HepG2 (cell line): ENCODE results near the gene CSKMT. TPM values are rescaled to one million over a fixed set of nuclear protein-coding genes. Genes with fewer than 3 reads are reported as not detected.

Source experiments
- ADNP ChIP-seq: sonication (generic); formaldehyde crosslinking; IDR thresholded peaks from 2 replicates; pipeline ENCODE4 v1.4.0; 2020; ENCODE audit warnings: missing genetic modification reagents
- EHMT2 ChIP-seq: fragments of 200-600 bp; sonication (generic); IDR thresholded peaks from 2 replicates; pipeline ENCODE4 v1.7.0; 2017; ENCODE audit warnings: antibody characterized with exemption, low read depth, low read length, borderline replicate concordance
- KMT2B ChIP-seq: IDR thresholded peaks from 2 replicates; pipeline ENCODE4 v1.6.1; 2016; ENCODE audit warnings: missing genetic modification reagents, missing compliant biosample characterization
- NBN ChIP-seq: fragments of 450-650 bp; conservative IDR thresholded peaks from 2 replicates; pipeline ENCODE4 v1.6.1; 2017
- NR2C2 ChIP-seq: sonication (generic); formaldehyde crosslinking; IDR thresholded peaks from 2 replicates; pipeline ENCODE4 v1.4.0; 2020; ENCODE audit warnings: missing genetic modification reagents, mild to moderate bottlenecking, moderate library complexity, borderline replicate concordance
- NR3C1 ChIP-seq: sonication (generic); formaldehyde crosslinking; IDR thresholded peaks from 2 replicates; pipeline ENCODE4 v1.4.0; 2020; ENCODE audit warnings: missing genetic modification reagents
- TAF15 ChIP-seq: fragments of 200-400 bp; formaldehyde crosslinking; IDR thresholded peaks from one replicate; pipeline ENCODE4 v1.6.1; 2018; ENCODE audit warnings: mild to moderate bottlenecking, low read depth, low read length; ENCODE audit not compliant: poor library complexity, severe bottlenecking
- ZBTB38 ChIP-seq: sonication (generic); formaldehyde crosslinking; IDR thresholded peaks from 2 replicates; pipeline ENCODE4 v1.5.1; 2020; ENCODE audit warnings: mild to moderate bottlenecking, missing genetic modification reagents
- ZNF337 ChIP-seq: sonication (generic); formaldehyde crosslinking; IDR thresholded peaks from 2 replicates; pipeline ENCODE4 v1.5.1; 2020; ENCODE audit warnings: missing genetic modification reagents, low read depth, mild to moderate bottlenecking, borderline replicate concordance
- ZNF598 ChIP-seq: sonication (generic); formaldehyde crosslinking; IDR thresholded peaks from 2 replicates; pipeline ENCODE4 v1.5.1; 2020; ENCODE audit warnings: mild to moderate bottlenecking, missing genetic modification reagents, borderline replicate concordance
- ZNF607 ChIP-seq: sonication (generic); formaldehyde crosslinking; IDR thresholded peaks from 2 replicates; pipeline ENCODE4 v1.5.1; 2020; ENCODE audit warnings: missing genetic modification reagents, mild to moderate bottlenecking, borderline replicate concordance
- ZNF816 ChIP-seq: sonication (generic); formaldehyde crosslinking; IDR thresholded peaks from 2 replicates; pipeline ENCODE4 v1.8.0; 2022; ENCODE audit warnings: missing genetic modification reagents, mild to moderate bottlenecking, borderline replicate concordance
- polyA plus RNA-seq, 8 experiments: library from polyadenylated mRNA; depleted of rRNA in 3 of 8; stranded (reverse) in 7 of 8; unstranded in 1 of 8; fragments of >200 nt; fragmentation: Illumina TruSeq in 4 of 8; extraction: Trizol in 4 of 8; gene quantifications; 2 replicates each; pipeline versions ENCODE4 v1.2.1 to v1.2.3, GENCODE V29; 2011 to 2016; ENCODE audit warnings: low read depth in 4 of 8, missing spikeins in 1 of 8, mixed read lengths in 1 of 8; ENCODE audit not compliant: insufficient read depth in 1 of 8
- total RNA-seq, 5 experiments: library from RNA; depleted of rRNA; stranded (reverse); fragments of >200 nt; fragmentation: Illumina TruSeq; extraction: Trizol; gene quantifications; 2 replicates each; pipeline ENCODE4 v1.2.3, GENCODE V29; 2016; ENCODE audit warnings: low read depth in 1 of 5
- TF ChIP-seq, protein P1 (sequence below): IDR thresholded peaks from 2 replicates; pipeline ENCODE4 v1.6.1; 2018; ENCODE audit warnings: missing genetic modification reagents, mild to moderate bottlenecking, missing compliant biosample characterization
- TF ChIP-seq, protein P2 (sequence below): sonication (generic); formaldehyde crosslinking; IDR thresholded peaks from 2 replicates; pipeline ENCODE4 v1.4.0; 2020; ENCODE audit warnings: mild to moderate bottlenecking, missing genetic modification reagents
- TF ChIP-seq, protein P3 (sequence below): sonication (generic); formaldehyde crosslinking; IDR thresholded peaks from 2 replicates; pipeline ENCODE4 v1.4.0; 2020; ENCODE audit warnings: missing genetic modification reagents, mild to moderate bottlenecking, borderline replicate concordance
- TF ChIP-seq, protein P4 (sequence below): sonication (generic); formaldehyde crosslinking; IDR thresholded peaks from 2 replicates; pipeline ENCODE4 v1.5.0; 2020; ENCODE audit warnings: mild to moderate bottlenecking, missing genetic modification reagents, moderate library complexity
- TF ChIP-seq, protein P5 (sequence below): sonication (generic); formaldehyde crosslinking; IDR thresholded peaks from 2 replicates; pipeline ENCODE4 v1.4.0; 2020; ENCODE audit warnings: missing genetic modification reagents, borderline replicate concordance

Gene CSKMT
- total and polyA plus RNA-seq, 2 of the 13 experiments (the other 11 are each of a cell fraction or from before 2014, with no cell fraction given) = 7.6 to 31.8 TPM

DNA sequence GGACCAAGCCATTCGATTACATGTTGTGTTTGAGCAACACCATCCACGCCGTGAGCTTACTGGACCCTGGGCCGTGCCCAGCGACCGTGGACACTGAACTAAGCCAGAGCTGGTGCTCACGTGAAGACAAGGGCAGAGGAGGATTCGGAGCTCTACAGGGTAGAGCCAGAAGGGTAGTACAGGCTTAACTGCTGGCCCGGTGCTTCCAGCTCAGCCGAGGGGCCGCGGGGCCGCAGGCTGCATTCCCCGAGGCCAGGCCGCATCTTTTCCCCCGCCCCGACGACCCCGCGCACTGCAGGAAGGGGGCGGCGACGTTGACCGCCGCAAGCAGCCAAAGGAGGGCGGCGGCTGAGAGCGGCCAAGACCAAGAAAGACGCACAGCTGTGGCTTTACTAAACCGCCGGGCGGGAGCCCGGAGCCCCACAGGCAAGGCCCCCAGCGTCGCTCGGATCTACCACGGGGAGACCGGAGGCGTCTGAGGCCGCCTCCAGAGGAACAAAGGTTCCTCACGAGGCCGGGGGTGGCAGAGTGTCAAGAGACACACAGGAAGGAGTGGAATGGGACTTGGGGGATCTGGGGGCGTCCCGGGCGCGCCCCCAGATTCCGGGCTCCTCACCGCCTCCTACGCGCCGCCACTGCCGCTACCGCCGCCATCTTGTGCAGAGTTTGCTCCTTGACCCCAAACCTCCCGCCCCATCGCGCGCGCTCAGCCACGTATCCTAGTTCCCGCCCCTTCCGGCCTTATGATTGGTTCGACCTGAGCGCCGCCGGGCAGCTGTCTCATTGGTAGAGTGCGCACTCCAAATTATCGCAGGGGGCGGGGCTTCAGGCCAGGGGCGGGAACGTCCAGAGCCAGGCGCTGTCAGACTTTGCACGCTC lies 18.9 kb upstream of the CSKMT start, which contains the start of gene GANAB (continued):
- TF ChIP-seq, protein P1, sequence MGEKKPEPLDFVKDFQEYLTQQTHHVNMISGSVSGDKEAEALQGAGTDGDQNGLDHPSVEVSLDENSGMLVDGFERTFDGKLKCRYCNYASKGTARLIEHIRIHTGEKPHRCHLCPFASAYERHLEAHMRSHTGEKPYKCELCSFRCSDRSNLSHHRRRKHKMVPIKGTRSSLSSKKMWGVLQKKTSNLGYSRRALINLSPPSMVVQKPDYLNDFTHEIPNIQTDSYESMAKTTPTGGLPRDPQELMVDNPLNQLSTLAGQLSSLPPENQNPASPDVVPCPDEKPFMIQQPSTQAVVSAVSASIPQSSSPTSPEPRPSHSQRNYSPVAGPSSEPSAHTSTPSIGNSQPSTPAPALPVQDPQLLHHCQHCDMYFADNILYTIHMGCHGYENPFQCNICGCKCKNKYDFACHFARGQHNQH (CRISPR knock-in tag) = peak; percentile 78; the same call in 1 of the 2 replicates
- TF ChIP-seq NR3C1 = no peak
- TF ChIP-seq, protein P2, sequence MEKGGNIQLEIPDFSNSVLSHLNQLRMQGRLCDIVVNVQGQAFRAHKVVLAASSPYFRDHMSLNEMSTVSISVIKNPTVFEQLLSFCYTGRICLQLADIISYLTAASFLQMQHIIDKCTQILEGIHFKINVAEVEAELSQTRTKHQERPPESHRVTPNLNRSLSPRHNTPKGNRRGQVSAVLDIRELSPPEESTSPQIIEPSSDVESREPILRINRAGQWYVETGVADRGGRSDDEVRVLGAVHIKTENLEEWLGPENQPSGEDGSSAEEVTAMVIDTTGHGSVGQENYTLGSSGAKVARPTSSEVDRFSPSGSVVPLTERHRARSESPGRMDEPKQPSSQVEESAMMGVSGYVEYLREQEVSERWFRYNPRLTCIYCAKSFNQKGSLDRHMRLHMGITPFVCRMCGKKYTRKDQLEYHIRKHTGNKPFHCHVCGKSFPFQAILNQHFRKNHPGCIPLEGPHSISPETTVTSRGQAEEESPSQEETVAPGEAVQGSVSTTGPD (CRISPR knock-in tag) = no peak
- TF ChIP-seq ZNF816 (CRISPR knock-in tag) = 0 out of 2 replicates have a peak, but pooled peaks have one; percentile 72
- TF ChIP-seq, protein P3, sequence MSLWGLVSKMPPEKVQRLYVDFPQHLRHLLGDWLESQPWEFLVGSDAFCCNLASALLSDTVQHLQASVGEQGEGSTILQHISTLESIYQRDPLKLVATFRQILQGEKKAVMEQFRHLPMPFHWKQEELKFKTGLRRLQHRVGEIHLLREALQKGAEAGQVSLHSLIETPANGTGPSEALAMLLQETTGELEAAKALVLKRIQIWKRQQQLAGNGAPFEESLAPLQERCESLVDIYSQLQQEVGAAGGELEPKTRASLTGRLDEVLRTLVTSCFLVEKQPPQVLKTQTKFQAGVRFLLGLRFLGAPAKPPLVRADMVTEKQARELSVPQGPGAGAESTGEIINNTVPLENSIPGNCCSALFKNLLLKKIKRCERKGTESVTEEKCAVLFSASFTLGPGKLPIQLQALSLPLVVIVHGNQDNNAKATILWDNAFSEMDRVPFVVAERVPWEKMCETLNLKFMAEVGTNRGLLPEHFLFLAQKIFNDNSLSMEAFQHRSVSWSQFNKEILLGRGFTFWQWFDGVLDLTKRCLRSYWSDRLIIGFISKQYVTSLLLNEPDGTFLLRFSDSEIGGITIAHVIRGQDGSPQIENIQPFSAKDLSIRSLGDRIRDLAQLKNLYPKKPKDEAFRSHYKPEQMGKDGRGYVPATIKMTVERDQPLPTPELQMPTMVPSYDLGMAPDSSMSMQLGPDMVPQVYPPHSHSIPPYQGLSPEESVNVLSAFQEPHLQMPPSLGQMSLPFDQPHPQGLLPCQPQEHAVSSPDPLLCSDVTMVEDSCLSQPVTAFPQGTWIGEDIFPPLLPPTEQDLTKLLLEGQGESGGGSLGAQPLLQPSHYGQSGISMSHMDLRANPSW (CRISPR knock-in tag) = no peak; the same call in 1 of the 2 replicates
- TF ChIP-seq ZNF607 (CRISPR knock-in tag) = no peak; the same call in 1 of the 2 replicates
- TF ChIP-seq EHMT2 = no peak
- peak; percentile 33; the same call in 1 of the 2 replicates for TF ChIP-seq ZBTB38 (CRISPR knock-in tag)
- TF ChIP-seq NBN = no peak
- TF ChIP-seq KMT2B (CRISPR knock-in tag) = peak; percentile 66; the same call in 1 of the 2 replicates
- peak; percentile 96 for TF ChIP-seq TAF15
- TF ChIP-seq, protein P4, sequence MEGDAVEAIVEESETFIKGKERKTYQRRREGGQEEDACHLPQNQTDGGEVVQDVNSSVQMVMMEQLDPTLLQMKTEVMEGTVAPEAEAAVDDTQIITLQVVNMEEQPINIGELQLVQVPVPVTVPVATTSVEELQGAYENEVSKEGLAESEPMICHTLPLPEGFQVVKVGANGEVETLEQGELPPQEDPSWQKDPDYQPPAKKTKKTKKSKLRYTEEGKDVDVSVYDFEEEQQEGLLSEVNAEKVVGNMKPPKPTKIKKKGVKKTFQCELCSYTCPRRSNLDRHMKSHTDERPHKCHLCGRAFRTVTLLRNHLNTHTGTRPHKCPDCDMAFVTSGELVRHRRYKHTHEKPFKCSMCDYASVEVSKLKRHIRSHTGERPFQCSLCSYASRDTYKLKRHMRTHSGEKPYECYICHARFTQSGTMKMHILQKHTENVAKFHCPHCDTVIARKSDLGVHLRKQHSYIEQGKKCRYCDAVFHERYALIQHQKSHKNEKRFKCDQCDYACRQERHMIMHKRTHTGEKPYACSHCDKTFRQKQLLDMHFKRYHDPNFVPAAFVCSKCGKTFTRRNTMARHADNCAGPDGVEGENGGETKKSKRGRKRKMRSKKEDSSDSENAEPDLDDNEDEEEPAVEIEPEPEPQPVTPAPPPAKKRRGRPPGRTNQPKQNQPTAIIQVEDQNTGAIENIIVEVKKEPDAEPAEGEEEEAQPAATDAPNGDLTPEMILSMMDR (CRISPR knock-in tag) = no peak
- TF ChIP-seq ZNF337 (CRISPR knock-in tag) = 0 out of 2 replicates have a peak, but pooled peaks have one; percentile 24
- TF ChIP-seq ADNP (CRISPR knock-in tag) = no peak
- no peak for TF ChIP-seq ZNF598
- TF ChIP-seq, protein P5, sequence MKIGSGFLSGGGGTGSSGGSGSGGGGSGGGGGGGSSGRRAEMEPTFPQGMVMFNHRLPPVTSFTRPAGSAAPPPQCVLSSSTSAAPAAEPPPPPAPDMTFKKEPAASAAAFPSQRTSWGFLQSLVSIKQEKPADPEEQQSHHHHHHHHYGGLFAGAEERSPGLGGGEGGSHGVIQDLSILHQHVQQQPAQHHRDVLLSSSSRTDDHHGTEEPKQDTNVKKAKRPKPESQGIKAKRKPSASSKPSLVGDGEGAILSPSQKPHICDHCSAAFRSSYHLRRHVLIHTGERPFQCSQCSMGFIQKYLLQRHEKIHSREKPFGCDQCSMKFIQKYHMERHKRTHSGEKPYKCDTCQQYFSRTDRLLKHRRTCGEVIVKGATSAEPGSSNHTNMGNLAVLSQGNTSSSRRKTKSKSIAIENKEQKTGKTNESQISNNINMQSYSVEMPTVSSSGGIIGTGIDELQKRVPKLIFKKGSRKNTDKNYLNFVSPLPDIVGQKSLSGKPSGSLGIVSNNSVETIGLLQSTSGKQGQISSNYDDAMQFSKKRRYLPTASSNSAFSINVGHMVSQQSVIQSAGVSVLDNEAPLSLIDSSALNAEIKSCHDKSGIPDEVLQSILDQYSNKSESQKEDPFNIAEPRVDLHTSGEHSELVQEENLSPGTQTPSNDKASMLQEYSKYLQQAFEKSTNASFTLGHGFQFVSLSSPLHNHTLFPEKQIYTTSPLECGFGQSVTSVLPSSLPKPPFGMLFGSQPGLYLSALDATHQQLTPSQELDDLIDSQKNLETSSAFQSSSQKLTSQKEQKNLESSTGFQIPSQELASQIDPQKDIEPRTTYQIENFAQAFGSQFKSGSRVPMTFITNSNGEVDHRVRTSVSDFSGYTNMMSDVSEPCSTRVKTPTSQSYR (CRISPR knock-in tag) = 0 out of 2 replicates have a peak, but pooled peaks have one; percentile 13
- peak; percentile 97 for TF ChIP-seq NR2C2 (CRISPR knock-in tag)
